ENCODE data around the gene AKAP1. TPM values are rescaled to one million over a fixed set of nuclear protein-coding genes. Genes with fewer than 3 reads are reported as not detected.

AKAP1 gene
- total and polyA plus RNA-seq, 9 of the 15 experiments (the other 6 are each of a cell fraction or from before 2014, with no cell fraction given) = 12.9 to 63.8 (median 36.4) TPM

DNA sequence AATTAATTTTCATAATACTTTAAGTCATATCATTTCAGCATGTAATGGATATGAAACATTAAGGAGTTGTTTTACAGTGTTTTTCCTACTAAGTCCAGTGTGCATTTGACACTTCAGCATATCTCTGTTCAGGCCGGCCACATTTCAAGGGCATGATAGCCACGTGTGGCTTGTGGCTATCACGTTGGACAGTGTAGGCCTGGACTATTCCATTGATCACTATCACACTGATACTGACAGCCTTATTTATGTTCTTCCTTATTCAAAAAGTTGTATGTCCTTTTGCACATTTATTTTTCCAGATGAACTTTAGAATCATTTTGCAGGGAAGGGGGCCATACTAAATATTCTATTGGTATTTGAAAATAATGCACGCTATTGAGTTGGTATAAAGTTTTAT, 39.0 kb downstream of the AKAP1 start (continued):
- TF ChIP-seq MTF1 (CRISPR knock-in tag; IDR thresholded peaks at IDR 0.05; ENCODE audit: borderline replicate concordance) (no peak), PYGO2 (tag; IDR thresholded peaks at IDR 0.05) (no peak), RBM17 (IDR thresholded peaks at IDR 0.05; ENCODE audit: borderline replicate concordance, low read depth, low read length) (no peak), ZNF77 (CRISPR knock-in tag; IDR thresholded peaks at IDR 0.05) (no peak), ZC3H8 (IDR thresholded peaks at IDR 0.05) (no peak), ZNF23 (CRISPR knock-in tag; IDR thresholded peaks at IDR 0.05) (no peak), RFX7 (CRISPR knock-in tag; IDR thresholded peaks at IDR 0.05) (no peak), TCF7 (IDR thresholded peaks at IDR 0.05; ENCODE audit: borderline replicate concordance) (no peak), SETDB1 (IDR thresholded peaks at IDR 0.05; ENCODE audit: low read length) (no peak), MXI1 (IDR thresholded peaks at IDR 0.05; ENCODE audit: low read depth, low read length) (no peak), ZNF668 (CRISPR knock-in tag; IDR thresholded peaks at IDR 0.05) (no peak), CCNT2 (IDR thresholded peaks at IDR 0.05; ENCODE audit: borderline replicate concordance, extremely low read depth, insufficient read length, low read depth, low read length) (no peak), GABPB1 (CRISPR knock-in tag; IDR thresholded peaks at IDR 0.05) (no peak), KLF6 (CRISPR knock-in tag; IDR thresholded peaks at IDR 0.05; ENCODE audit: borderline replicate concordance) (no peak), ARID1B (IDR thresholded peaks at IDR 0.05) (peak; percentile 73), ZNF239 (CRISPR knock-in tag; IDR thresholded peaks at IDR 0.05) (no peak), PRPF4 (IDR thresholded peaks at IDR 0.05; ENCODE audit: insufficient read depth, low read depth, low read length, poor library complexity, severe bottlenecking) (no peak), ZNF282 (CRISPR knock-in tag; IDR thresholded peaks at IDR 0.05) (no peak), ZNF584 (CRISPR knock-in tag; IDR thresholded peaks at IDR 0.05; ENCODE audit: low read depth) (no peak), CBX5 (IDR thresholded peaks at IDR 0.05; ENCODE audit: borderline replicate concordance, low read depth) (no peak), PHB (CRISPR knock-in tag; IDR thresholded peaks at IDR 0.05) (no peak), FUS (optimal IDR thresholded peaks at IDR 0.05; ENCODE audit: low read depth, low read length) (no peak), PML (IDR thresholded peaks at IDR 0.05; ENCODE audit: low read length) (peak; percentile 43; the same call in 1 of the 2 replicates), DMBX1 (CRISPR knock-in tag; IDR thresholded peaks at IDR 0.05; ENCODE audit: borderline replicate concordance) (no peak), EP300 (IDR thresholded peaks at IDR 0.05; ENCODE audit: low read length) (peak; percentile 34; the same call in 1 of the 2 replicates)
- TF ChIP-seq, protein P1, sequence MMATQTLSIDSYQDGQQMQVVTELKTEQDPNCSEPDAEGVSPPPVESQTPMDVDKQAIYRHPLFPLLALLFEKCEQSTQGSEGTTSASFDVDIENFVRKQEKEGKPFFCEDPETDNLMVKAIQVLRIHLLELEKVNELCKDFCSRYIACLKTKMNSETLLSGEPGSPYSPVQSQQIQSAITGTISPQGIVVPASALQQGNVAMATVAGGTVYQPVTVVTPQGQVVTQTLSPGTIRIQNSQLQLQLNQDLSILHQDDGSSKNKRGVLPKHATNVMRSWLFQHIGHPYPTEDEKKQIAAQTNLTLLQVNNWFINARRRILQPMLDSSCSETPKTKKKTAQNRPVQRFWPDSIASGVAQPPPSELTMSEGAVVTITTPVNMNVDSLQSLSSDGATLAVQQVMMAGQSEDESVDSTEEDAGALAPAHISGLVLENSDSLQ (IDR thresholded peaks at IDR 0.05) = peak; percentile 86
- TF ChIP-seq, protein P2, sequence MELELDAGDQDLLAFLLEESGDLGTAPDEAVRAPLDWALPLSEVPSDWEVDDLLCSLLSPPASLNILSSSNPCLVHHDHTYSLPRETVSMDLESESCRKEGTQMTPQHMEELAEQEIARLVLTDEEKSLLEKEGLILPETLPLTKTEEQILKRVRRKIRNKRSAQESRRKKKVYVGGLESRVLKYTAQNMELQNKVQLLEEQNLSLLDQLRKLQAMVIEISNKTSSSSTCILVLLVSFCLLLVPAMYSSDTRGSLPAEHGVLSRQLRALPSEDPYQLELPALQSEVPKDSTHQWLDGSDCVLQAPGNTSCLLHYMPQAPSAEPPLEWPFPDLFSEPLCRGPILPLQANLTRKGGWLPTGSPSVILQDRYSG (tag; conservative IDR thresholded peaks at IDR 0.05; ENCODE audit: low read depth) = no peak
- TF ChIP-seq, protein P3, sequence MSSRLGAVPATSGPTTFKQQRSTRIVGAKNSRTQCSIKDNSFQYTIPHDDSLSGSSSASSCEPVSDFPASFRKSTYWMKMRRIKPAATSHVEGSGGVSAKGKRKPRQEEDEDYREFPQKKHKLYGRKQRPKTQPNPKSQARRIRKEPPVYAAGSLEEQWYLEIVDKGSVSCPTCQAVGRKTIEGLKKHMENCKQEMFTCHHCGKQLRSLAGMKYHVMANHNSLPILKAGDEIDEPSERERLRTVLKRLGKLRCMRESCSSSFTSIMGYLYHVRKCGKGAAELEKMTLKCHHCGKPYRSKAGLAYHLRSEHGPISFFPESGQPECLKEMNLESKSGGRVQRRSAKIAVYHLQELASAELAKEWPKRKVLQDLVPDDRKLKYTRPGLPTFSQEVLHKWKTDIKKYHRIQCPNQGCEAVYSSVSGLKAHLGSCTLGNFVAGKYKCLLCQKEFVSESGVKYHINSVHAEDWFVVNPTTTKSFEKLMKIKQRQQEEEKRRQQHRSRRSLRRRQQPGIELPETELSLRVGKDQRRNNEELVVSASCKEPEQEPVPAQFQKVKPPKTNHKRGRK (tag; IDR thresholded peaks at IDR 0.05) = no peak

Data from K562 (cell line).